ENCODE data around the gene SLC45A1. TPM values are rescaled to one million over a fixed set of nuclear protein-coding genes. Genes with fewer than 3 reads are reported as not detected.
A peak's percentile ranks its signal among the peaks of the same experiment; 100 is the strongest.

SLC45A1 gene
- total and polyA plus RNA-seq, 12 donors = 0.44 to 7.0 (median 2.5) TPM

- TF ChIP-seq CTCF (IDR thresholded peaks at IDR 0.05) (no peak), POLR2A (IDR thresholded peaks at IDR 0.05) (no peak)
- peaks cover 0 to 12% of the 10 kb centered on the region in 2 donors for H3K4me1 ChIP-seq (replicated peaks in 1 of 2)
- H3K27me3 ChIP-seq = no peaks in the 10 kb centered on the region
- DNase-seq = peak in 6 of 7 donors; percentile 16 to 71 (median 36)
- H3K4me3 ChIP-seq = no peak overlapping the region
- intact Hi-C loops (cut with DNase I) = no loop called here
- peak overlapping the region in 1 of 5 donors; percentile 65 for H3K27ac ChIP-seq
- no peaks in the 10 kb centered on the region for H3K9me3 ChIP-seq (replicated peaks in 1 of 3)
- no peaks in the 10 kb centered on the region for H3K36me3 ChIP-seq (replicated peaks in 1 of 2)
- WGBS, 4 donors = 78 to 85% (median 83%) methylated on average over 14 of the region's 14 CpGs
These were observed 34.6 kb upstream of the SLC45A1 start for GRCh38 chr1:8283058-8283884.

- no peak for DNase-seq
- WGBS, 4 donors = 78 to 92% (median 85%) methylated on average over 5 of the region's 5 CpGs
- TF ChIP-seq CTCF (IDR thresholded peaks at IDR 0.05) (no peak), POLR2A (IDR thresholded peaks at IDR 0.05) (no peak)
These were observed 33.8 kb upstream of the SLC45A1 start for GRCh38 chr1:8284127-8284526.

GRCh38 chr1:8285103-8285502, 32.8 kb upstream of the SLC45A1 start:
- Histone ChIP-seq H3K9me3 (replicated peaks in 1 of 3) (no peaks in the 10 kb centered on the region), H3K36me3 (replicated peaks in 1 of 2) (no peaks in the 10 kb centered on the region), H3K27me3 (no peaks in the 10 kb centered on the region), H3K27ac (no peak overlapping the region), H3K4me3 (no peak overlapping the region), H3K4me1 (replicated peaks in 1 of 2) (peaks cover 0 to 12% of the 10 kb centered on the region in 2 donors)
- TF ChIP-seq POLR2A (IDR thresholded peaks at IDR 0.05) (no peak), CTCF (IDR thresholded peaks at IDR 0.05) (no peak)
- 79 to 84% (median 83%) methylated on average over 4 of the region's 4 CpGs for WGBS, 4 donors
- intact Hi-C loops (cut with DNase I) = no loop called here
- DNase-seq = no peak

More at GRCh38 chr1:8284127-8284526, 33.8 kb upstream of the SLC45A1 start:
- Histone ChIP-seq H3K4me3 (no peak overlapping the region), H3K4me1 (replicated peaks in 1 of 2) (peaks cover 0 to 12% of the 10 kb centered on the region in 2 donors), H3K36me3 (replicated peaks in 1 of 2) (no peaks in the 10 kb centered on the region), H3K9me3 (replicated peaks in 1 of 3) (no peaks in the 10 kb centered on the region), H3K27ac (no peak overlapping the region), H3K27me3 (no peaks in the 10 kb centered on the region)
- intact Hi-C loops (cut with DNase I) = no loop called here

GRCh38 chr1:8285965-8286364, 31.9 kb upstream of the SLC45A1 start:
- intact Hi-C loops (cut with DNase I) = no loop called here
- Histone ChIP-seq H3K4me1 (replicated peaks in 1 of 2) (peaks cover 0 to 12% of the 10 kb centered on the region in 2 donors), H3K36me3 (replicated peaks in 1 of 2) (no peaks in the 10 kb centered on the region), H3K4me3 (no peak overlapping the region), H3K27ac (no peak overlapping the region), H3K9me3 (replicated peaks in 1 of 3) (no peaks in the 10 kb centered on the region), H3K27me3 (no peaks in the 10 kb centered on the region)
- no peak for TF ChIP-seq POLR2A (IDR thresholded peaks at IDR 0.05)
- TF ChIP-seq CTCF (IDR thresholded peaks at IDR 0.05) = no peak
- DNase-seq = no peak
- 65 to 75% (median 71%) methylated on average over 2 of the region's 2 CpGs for WGBS, 4 donors
